Measurements from ENCODE around the gene USP12. TPM values are rescaled to one million over a fixed set of nuclear protein-coding genes. Genes with fewer than 3 reads are reported as not detected.

The USP12 gene
- total RNA-seq, 4 donors from 2014 or later = 28.7 to 31.2 (median 29.7) TPM

DNA sequence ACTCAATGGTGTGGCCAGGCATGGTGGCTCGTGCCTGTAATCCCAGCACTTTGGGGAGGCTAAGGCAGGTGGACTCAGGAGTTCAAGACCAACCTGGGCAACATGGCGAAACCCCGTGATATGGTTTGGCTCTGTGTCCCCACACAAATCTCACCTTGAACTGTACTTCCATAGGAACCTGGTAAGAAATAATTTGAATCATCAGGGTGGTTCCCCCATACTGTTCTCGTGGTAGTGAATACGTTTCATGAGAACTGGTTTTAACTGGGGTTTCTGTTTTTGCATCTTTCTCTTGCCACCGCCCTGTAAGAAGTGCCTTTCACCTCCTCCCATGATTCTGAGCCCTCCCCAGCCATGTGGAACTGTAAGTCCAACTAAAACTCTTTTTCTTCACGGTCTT, 49.6 kb downstream of the USP12 start:
- TF ChIP-seq CTCF (IDR thresholded peaks at IDR 0.05) (no peak), POLR2A (IDR thresholded peaks at IDR 0.05) (no peak)
- H3K4me3 ChIP-seq = no peak overlapping the region
- H3K27ac ChIP-seq = no peak overlapping the region
- no peaks in the 10 kb centered on the region for H3K27me3 ChIP-seq
- H3K36me3 ChIP-seq = no peaks in the 10 kb centered on the region
- H3K4me1 ChIP-seq = peaks cover 0 to 16% (median 0%) of the 10 kb centered on the region in 4 donors
- H3K9me3 ChIP-seq = no peaks in the 10 kb centered on the region
- DNase-seq = no peak

DNA sequence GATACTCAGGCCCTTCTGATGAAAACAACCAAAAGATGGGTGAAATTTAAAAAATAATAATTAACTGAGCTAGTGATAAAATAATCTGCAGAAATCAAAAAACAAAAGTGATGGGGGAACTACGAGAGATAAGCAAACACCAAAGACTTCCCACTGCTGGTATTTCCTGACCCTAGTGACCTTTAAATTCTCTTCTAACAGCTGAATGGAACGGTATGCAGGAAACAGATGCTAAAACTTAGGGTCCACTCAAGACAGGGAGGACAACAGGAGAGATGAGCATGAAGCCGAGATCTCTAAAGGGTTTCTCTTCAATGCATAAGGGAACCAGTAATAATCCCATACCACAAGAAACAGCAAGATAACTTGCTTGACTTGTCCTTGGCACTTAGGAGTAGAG, 50.8 kb downstream of the USP12 start:
- H3K27me3 ChIP-seq = no peaks in the 10 kb centered on the region
- peaks cover 0 to 4% (median 0%) of the 10 kb centered on the region in 4 donors for H3K4me1 ChIP-seq
- no peak for DNase-seq
- no peak overlapping the region for H3K4me3 ChIP-seq
- no peaks in the 10 kb centered on the region for H3K36me3 ChIP-seq
- TF ChIP-seq CTCF (IDR thresholded peaks at IDR 0.05) = no peak
- no peak for TF ChIP-seq POLR2A (IDR thresholded peaks at IDR 0.05)
- H3K9me3 ChIP-seq = no peaks in the 10 kb centered on the region
- no peak overlapping the region for H3K27ac ChIP-seq

DNA sequence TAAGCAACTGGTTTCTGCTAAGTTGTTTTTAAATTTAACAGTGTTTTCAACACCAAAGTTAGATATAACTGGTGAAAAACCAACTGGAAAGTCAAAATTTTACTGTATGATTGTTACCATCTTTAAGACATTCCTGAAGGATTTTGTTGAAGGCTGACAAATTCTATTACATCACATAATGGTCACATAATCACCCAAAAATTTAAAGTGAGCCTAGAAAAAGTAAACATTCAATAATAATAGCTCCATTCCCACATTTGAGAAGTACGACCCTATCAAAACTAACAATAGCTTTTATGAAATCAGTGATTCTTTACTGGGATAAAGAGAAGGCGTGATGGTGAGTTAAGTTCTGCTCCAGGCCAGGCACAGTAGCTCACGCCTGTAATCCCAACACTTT, 51.6 kb downstream of the USP12 start:
- Histone ChIP-seq H3K27me3 (no peaks in the 10 kb centered on the region), H3K36me3 (peaks cover 0 to 5% (median 0%) of the 10 kb centered on the region in 3 donors), H3K4me1 (no peaks in the 10 kb centered on the region), H3K27ac (no peak overlapping the region), H3K4me3 (no peak overlapping the region), H3K9me3 (no peaks in the 10 kb centered on the region)
- TF ChIP-seq CTCF (IDR thresholded peaks at IDR 0.05) (no peak), POLR2A (IDR thresholded peaks at IDR 0.05) (no peak)
- no peak for DNase-seq

- no peaks in the 10 kb centered on the region for H3K4me1 ChIP-seq
- no peak for DNase-seq
- H3K9me3 ChIP-seq = no peaks in the 10 kb centered on the region
- TF ChIP-seq POLR2A (IDR thresholded peaks at IDR 0.05) = no peak
- TF ChIP-seq CTCF (IDR thresholded peaks at IDR 0.05) = no peak
- no peaks in the 10 kb centered on the region for H3K27me3 ChIP-seq
- no peak overlapping the region for H3K4me3 ChIP-seq
- peaks cover 0 to 5% (median 0%) of the 10 kb centered on the region in 3 donors for H3K36me3 ChIP-seq
- H3K27ac ChIP-seq = no peak overlapping the region
Observed at GRCh38 chr13:27118428-27119054, 53.1 kb downstream of the USP12 start.

DNA sequence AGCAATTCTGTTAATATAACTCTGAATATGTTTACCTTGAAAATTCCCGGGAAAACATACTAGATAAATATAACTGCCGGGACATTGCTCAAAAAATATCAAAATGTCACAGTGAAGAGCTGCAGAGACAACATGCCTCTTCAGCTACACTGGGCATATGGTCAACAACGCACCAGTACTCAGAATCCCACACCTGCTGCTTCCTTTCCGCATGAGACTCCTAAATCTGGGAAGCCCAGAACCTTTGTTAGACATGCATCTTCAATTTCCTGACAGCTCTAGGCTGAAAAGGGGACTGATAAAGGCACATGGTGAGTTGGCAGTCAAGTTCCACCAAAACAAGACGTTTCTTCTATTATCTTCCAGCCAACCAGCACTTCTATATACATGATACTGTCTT, 53.7 kb downstream of the USP12 start:
- H3K4me1 ChIP-seq = no peaks in the 10 kb centered on the region
- TF ChIP-seq POLR2A (IDR thresholded peaks at IDR 0.05) (no peak), CTCF (IDR thresholded peaks at IDR 0.05) (no peak)
- no peaks in the 10 kb centered on the region for H3K9me3 ChIP-seq
- DNase-seq = no peak
- H3K36me3 ChIP-seq = peaks cover 0 to 5% (median 0%) of the 10 kb centered on the region in 3 donors
- no peak overlapping the region for H3K27ac ChIP-seq
- H3K27me3 ChIP-seq = no peaks in the 10 kb centered on the region
- H3K4me3 ChIP-seq = no peak overlapping the region

DNA sequence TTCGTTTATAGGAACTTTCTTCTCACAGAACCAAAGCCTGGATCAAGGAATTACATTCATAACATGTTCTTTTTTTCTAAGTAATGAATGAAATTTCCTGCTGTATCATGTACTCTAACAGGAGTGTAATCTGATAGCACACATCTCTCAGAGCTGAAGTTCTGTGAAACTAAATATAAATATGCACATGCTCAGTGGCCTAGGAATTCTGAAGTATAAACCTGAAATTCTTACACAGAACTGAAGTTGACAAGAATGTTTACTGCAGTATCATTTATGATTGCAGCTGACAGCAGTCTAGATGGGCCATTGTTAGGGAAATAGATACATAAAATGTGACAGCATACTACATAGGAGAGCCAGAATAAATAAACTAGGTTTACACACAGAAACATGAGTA, 54.5 kb downstream of the USP12 start:
- H3K27me3 ChIP-seq = no peaks in the 10 kb centered on the region
- H3K27ac ChIP-seq = no peak overlapping the region
- no peaks in the 10 kb centered on the region for H3K9me3 ChIP-seq
- no peak overlapping the region for H3K4me3 ChIP-seq
- H3K4me1 ChIP-seq = no peaks in the 10 kb centered on the region
- no peak for TF ChIP-seq POLR2A (IDR thresholded peaks at IDR 0.05)
- no peak for TF ChIP-seq CTCF (IDR thresholded peaks at IDR 0.05)
- H3K36me3 ChIP-seq = peaks cover 0 to 5% (median 0%) of the 10 kb centered on the region in 3 donors
- no peak for DNase-seq

Data from Peyer's patch (tissue), 4 donors.